ENCODE results near the gene SF3B1. TPM values are rescaled to one million over a fixed set of nuclear protein-coding genes. Genes with fewer than 3 reads are reported as not detected.

The SF3B1 gene
- polyA plus RNA-seq, 3 donors = 105 to 494 (median 152) TPM

DNA sequence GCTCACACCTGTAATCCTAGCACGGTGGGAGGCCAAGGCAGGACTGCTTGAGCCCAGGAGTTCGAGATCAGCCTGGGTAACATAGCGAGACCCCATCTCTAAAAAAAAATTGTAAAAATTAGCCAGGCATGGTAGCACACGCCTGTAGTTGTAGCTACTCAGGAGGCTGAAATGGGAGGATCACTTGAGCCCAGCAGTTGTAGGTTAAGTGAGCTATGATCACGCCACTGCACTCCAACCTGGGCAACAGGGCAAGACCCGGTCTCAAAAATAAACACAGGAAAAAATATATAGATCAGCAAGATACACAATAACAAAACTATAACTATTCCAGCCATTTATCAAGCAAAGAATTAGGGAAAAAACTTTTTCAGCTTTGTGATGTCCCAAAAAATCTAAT, 3.0 kb downstream of the SF3B1 start:
- Histone ChIP-seq H3K79me2 (ENCODE audit: insufficient read depth, low read length) (peaks cover 94% of the 10 kb centered on the region), H3K4me1 (ENCODE audit: control insufficient read depth in 1 of 2, insufficient read depth in 2 of 2, low read length in 2 of 2) (peaks cover 40 to 43% of the 10 kb centered on the region in 2 donors), H3K9me3 (replicated peaks in 1 of 2; ENCODE audit: control insufficient read depth in 1 of 2, insufficient read depth in 1 of 2, low read length in 2 of 2) (no peaks in the 10 kb centered on the region), H3K27ac (ENCODE audit: low read depth in 1 of 2, low read length in 2 of 2) (peak overlapping the region; percentile 44 to 53), H3K9ac (ENCODE audit: insufficient read depth, low read length, poor library complexity, severe bottlenecking) (no peak overlapping the region), H3K4me2 (replicated peaks; ENCODE audit: extremely low read depth, low read length, poor library complexity, severe bottlenecking) (no peak overlapping the region), H4K20me1 (ENCODE audit: insufficient read depth, low read length) (peaks cover 62% of the 10 kb centered on the region), H3K27me3 (ENCODE audit: control insufficient read depth in 2 of 2, insufficient read depth in 2 of 2, low read length in 2 of 2) (no peaks in the 10 kb centered on the region), H3K4me3 (replicated peaks in 1 of 3; ENCODE audit: low read depth in 2 of 3, low read length in 3 of 3) (peak overlapping the region in 1 of 3 experiments; percentile 19), H2AFZ (ENCODE audit: insufficient read depth, low read depth, low read length, poor library complexity, severe bottlenecking) (no peak overlapping the region), H3K36me3 (replicated peaks in 1 of 2; ENCODE audit: control insufficient read depth in 1 of 2, insufficient read depth in 2 of 2, low read length in 2 of 2) (peaks cover 4 to 18% of the 10 kb centered on the region in 2 donors)
- Mint-ChIP-seq H3K4me1 (peaks cover 57% of the 10 kb centered on the region), H3K36me3 (peaks cover 7 to 10% of the 10 kb centered on the region in 2 donors), H3K4me3 (peak overlapping the region in 1 of 2 donors; percentile 46), H3K27ac (peak overlapping the region; percentile 52 to 80 (median 73)), H3K27me3 (ENCODE audit: low read depth in 3 of 3) (no peaks in the 10 kb centered on the region), H3K9me3 (no peaks in the 10 kb centered on the region)
- TF ChIP-seq, protein P1, sequence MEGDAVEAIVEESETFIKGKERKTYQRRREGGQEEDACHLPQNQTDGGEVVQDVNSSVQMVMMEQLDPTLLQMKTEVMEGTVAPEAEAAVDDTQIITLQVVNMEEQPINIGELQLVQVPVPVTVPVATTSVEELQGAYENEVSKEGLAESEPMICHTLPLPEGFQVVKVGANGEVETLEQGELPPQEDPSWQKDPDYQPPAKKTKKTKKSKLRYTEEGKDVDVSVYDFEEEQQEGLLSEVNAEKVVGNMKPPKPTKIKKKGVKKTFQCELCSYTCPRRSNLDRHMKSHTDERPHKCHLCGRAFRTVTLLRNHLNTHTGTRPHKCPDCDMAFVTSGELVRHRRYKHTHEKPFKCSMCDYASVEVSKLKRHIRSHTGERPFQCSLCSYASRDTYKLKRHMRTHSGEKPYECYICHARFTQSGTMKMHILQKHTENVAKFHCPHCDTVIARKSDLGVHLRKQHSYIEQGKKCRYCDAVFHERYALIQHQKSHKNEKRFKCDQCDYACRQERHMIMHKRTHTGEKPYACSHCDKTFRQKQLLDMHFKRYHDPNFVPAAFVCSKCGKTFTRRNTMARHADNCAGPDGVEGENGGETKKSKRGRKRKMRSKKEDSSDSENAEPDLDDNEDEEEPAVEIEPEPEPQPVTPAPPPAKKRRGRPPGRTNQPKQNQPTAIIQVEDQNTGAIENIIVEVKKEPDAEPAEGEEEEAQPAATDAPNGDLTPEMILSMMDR (IDR thresholded peaks at IDR 0.05) = no peak
- 40% methylated on average over 1 of the region's 6 CpGs for WGBS (ENCODE audit: insufficient coverage)
- no peak for DNase-seq
- intact Hi-C loops (cut with micrococcal nuclease) = loop anchor here in 1 of 2 donors (5.0 kb wide), 1 partner anchor 85 kb away; the partner anchor contains the start of gene MOB4

DNA sequence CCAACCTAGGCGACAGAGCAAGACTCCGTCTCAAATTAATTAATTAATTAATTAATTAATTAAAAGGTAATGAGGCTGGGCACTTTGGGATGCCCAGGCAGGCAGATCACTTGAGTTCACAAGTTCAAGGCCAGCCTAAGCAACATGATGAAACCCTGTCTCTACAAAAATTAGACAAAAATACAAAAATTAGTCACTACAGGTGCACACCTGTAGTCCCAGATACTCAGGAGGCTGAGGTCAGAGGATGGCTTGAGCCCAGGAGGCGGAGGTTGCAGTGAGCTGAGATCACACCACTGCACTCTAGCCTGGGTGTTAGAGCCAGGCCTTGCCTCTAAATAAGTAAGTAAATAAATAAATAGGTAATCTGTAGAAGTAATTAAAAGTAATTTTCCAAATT, 6.8 kb downstream of the SF3B1 start:
- H3K4me3 Mint-ChIP-seq = no peak overlapping the region
- TF ChIP-seq, protein P1 (IDR thresholded peaks at IDR 0.05) = no peak
- intact Hi-C loops (cut with micrococcal nuclease) = loop anchor here in 1 of 2 donors (10.0 kb wide), 1 partner anchor 67 kb away; the partner anchor contains the start of gene HSPD1
- Histone ChIP-seq H3K9ac (ENCODE audit: insufficient read depth, low read length, poor library complexity, severe bottlenecking) (no peak overlapping the region), H2AFZ (ENCODE audit: insufficient read depth, low read depth, low read length, poor library complexity, severe bottlenecking) (no peak overlapping the region), H3K4me2 (replicated peaks; ENCODE audit: extremely low read depth, low read length, poor library complexity, severe bottlenecking) (no peak overlapping the region), H3K27me3 (ENCODE audit: control insufficient read depth in 2 of 2, insufficient read depth in 2 of 2, low read length in 2 of 2) (no peaks in the 10 kb centered on the region), H3K9me3 (replicated peaks in 1 of 2; ENCODE audit: control insufficient read depth in 1 of 2, insufficient read depth in 1 of 2, low read length in 2 of 2) (no peaks in the 10 kb centered on the region), H3K36me3 (replicated peaks in 1 of 2; ENCODE audit: control insufficient read depth in 1 of 2, insufficient read depth in 2 of 2, low read length in 2 of 2) (peaks cover 14 to 38% of the 10 kb centered on the region in 2 donors), H3K4me3 (replicated peaks in 1 of 3; ENCODE audit: low read depth in 2 of 3, low read length in 3 of 3) (no peak overlapping the region), H4K20me1 (ENCODE audit: insufficient read depth, low read length) (peaks cover 99% of the 10 kb centered on the region), H3K27ac (ENCODE audit: low read depth in 1 of 2, low read length in 2 of 2) (no peak overlapping the region), H3K4me1 (ENCODE audit: control insufficient read depth in 1 of 2, insufficient read depth in 2 of 2, low read length in 2 of 2) (peaks cover 21 to 24% of the 10 kb centered on the region in 2 donors), H3K79me2 (ENCODE audit: insufficient read depth, low read length) (peaks cover 100% of the 10 kb centered on the region)
- H3K27ac Mint-ChIP-seq = no peak overlapping the region
- H3K4me1 Mint-ChIP-seq = peaks cover 45% of the 10 kb centered on the region
- peaks cover 14 to 24% of the 10 kb centered on the region in 2 donors for H3K36me3 Mint-ChIP-seq
- H3K27me3 Mint-ChIP-seq (ENCODE audit: low read depth in 3 of 3) = no peaks in the 10 kb centered on the region
- no peaks in the 10 kb centered on the region for H3K9me3 Mint-ChIP-seq
- WGBS (ENCODE audit: insufficient coverage) = no CpG with 5 or more reads among the region's 3 CpGs
- DNase-seq = no peak

Measured in CD14-positive monocyte (primary cell).